Natural killer cell (primary cell): ENCODE measurements around the gene BOD1L2. TPM values are rescaled to one million over a fixed set of nuclear protein-coding genes. Genes with fewer than 3 reads are reported as not detected.

ENCODE experiments used
- ATAC-seq, 3 donors: fragments of 150-1000 bp in 2 of 3; fragments of 200-7000 bp in 1 of 3; cut with Tn5 transposase; 1 replicate in 1 of 3; 2 replicates in 2 of 3; pipeline ENCODE4 v1.10.0; 2021; ENCODE audit warnings: mild to moderate bottlenecking in 2 of 3, moderate library complexity in 2 of 3
- DNase-seq, 2 donors: peaks; one replicate each; pipeline versions ENCODE4 v3.0.0 to v3.0.0-alpha.2; 2013 to 2021; ENCODE audit warnings: mixed read lengths in 1 of 2
- H3K27ac ChIP-seq: one replicate; pipeline ENCODE4 v1.5.1; 2013; ENCODE audit warnings: mild to moderate bottlenecking, low read length
- H3K27me3 ChIP-seq: one replicate; pipeline ENCODE4 v1.6.1; 2013; ENCODE audit warnings: low read length; ENCODE audit not compliant: control insufficient read depth, insufficient read depth
- H3K36me3 ChIP-seq: one replicate; pipeline ENCODE4 v1.6.1; 2013; ENCODE audit warnings: low read length; ENCODE audit not compliant: control insufficient read depth, insufficient read depth
- H3K4me1 ChIP-seq: one replicate; pipeline ENCODE4 v1.6.1; 2013; ENCODE audit warnings: low read length; ENCODE audit not compliant: control insufficient read depth, insufficient read depth
- H3K4me3 ChIP-seq: one replicate; pipeline ENCODE4 v1.5.1; 2013; ENCODE audit warnings: low read length
- H3K9me3 ChIP-seq: one replicate; pipeline ENCODE4 v1.6.1; 2013; ENCODE audit warnings: low read length; ENCODE audit not compliant: control insufficient read depth, insufficient read depth
- H3K27ac Mint-ChIP-seq, 2 donors: one replicate each; pipeline ENCODE4 v1.8.0; 2022; ENCODE audit warnings: mild to moderate bottlenecking in 2 of 2, mixed read lengths in 2 of 2, moderate library complexity in 1 of 2
- H3K27me3 Mint-ChIP-seq, 2 donors: one replicate each; pipeline ENCODE4 v1.8.0; 2022; ENCODE audit warnings: low read depth in 2 of 2, mixed read lengths in 2 of 2
- H3K36me3 Mint-ChIP-seq: one replicate; pipeline ENCODE4 v1.8.0; 2022; ENCODE audit warnings: mixed read lengths
- H3K4me1 Mint-ChIP-seq, 2 donors: one replicate each; pipeline ENCODE4 v1.8.0; 2022; ENCODE audit warnings: mixed read lengths in 2 of 2
- H3K4me3 Mint-ChIP-seq: one replicate; pipeline ENCODE4 v1.8.0; 2022; ENCODE audit warnings: mild to moderate bottlenecking, moderate library complexity, mixed read lengths
- H3K9me3 Mint-ChIP-seq, 2 donors: one replicate each; pipeline ENCODE4 v1.8.0; 2022; ENCODE audit warnings: mixed read lengths in 2 of 2
- WGBS: methylation state at CpG from one replicate; pipeline ENCODE4 v1.1.7; 2013; ENCODE audit warnings: missing lambda C conversion rate; ENCODE audit not compliant: insufficient coverage; 5-methylcytosine and 5-hydroxymethylcytosine counted together
- intact Hi-C: fragments of 100-400 bp; cut with micrococcal nuclease; formaldehyde crosslinking; loops from one replicate; pipeline ENCODE4 v1.14.2; 2022
- total RNA-seq, 4 donors: library from RNA; stranded (reverse); fragments of 120-200 nt in 1 of 4; gene quantifications; one replicate each; pipeline versions ENCODE4 v1.2.3 to v1.2.4, GENCODE V29; 2013 to 2022
- TF ChIP-seq, protein P1 (sequence below): fragments of 200-600 bp; IDR thresholded peaks from one replicate; pipeline ENCODE4 v1.8.0; 2022; ENCODE audit warnings: antibody characterized with exemption

Gene BOD1L2
- total RNA-seq, 3 donors from 2014 or later (not counting 1 experiment from before 2014, with no cell fraction given): not detected

DNA sequence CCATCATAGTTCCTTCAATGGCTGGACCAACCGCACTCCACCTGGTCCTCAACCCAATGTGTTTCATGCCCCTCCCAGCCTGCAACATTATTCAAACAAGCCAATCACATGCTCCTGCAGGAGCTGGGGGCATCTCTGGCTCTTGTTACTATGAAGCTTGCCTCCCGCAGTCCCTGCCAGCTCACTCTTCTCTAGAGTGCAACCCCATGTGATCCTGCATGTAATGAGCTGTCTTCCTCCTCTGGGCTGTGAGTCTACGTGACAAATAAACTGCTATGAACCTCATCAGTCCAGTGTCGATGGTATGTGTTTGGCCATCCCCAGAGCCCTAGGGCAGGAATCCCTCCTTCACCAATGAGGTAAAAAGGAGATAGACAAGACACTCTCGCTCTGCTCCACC is 15.8 kb upstream of the BOD1L2 start:
- ATAC-seq (no peak), DNase-seq (no peak)
- no peaks in the 10 kb centered on the region for H3K27me3 ChIP-seq
- H3K27me3 Mint-ChIP-seq: peaks cover 8 to 15% of the 10 kb centered on the region in 2 donors
- no peaks in the 10 kb centered on the region for H3K9me3 ChIP-seq
- no peak overlapping the region for H3K4me3 ChIP-seq
- no peaks in the 10 kb centered on the region for H3K4me1 ChIP-seq
- H3K9me3 Mint-ChIP-seq: no peaks in the 10 kb centered on the region
- no peak overlapping the region for H3K27ac ChIP-seq
- TF ChIP-seq, protein P1, sequence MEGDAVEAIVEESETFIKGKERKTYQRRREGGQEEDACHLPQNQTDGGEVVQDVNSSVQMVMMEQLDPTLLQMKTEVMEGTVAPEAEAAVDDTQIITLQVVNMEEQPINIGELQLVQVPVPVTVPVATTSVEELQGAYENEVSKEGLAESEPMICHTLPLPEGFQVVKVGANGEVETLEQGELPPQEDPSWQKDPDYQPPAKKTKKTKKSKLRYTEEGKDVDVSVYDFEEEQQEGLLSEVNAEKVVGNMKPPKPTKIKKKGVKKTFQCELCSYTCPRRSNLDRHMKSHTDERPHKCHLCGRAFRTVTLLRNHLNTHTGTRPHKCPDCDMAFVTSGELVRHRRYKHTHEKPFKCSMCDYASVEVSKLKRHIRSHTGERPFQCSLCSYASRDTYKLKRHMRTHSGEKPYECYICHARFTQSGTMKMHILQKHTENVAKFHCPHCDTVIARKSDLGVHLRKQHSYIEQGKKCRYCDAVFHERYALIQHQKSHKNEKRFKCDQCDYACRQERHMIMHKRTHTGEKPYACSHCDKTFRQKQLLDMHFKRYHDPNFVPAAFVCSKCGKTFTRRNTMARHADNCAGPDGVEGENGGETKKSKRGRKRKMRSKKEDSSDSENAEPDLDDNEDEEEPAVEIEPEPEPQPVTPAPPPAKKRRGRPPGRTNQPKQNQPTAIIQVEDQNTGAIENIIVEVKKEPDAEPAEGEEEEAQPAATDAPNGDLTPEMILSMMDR: no peak
- no peaks in the 10 kb centered on the region for H3K36me3 Mint-ChIP-seq
- no peak overlapping the region for H3K4me3 Mint-ChIP-seq
- no peaks in the 10 kb centered on the region for H3K4me1 Mint-ChIP-seq
- no peaks in the 10 kb centered on the region for H3K36me3 ChIP-seq
- 91% methylated on average over 5 of the region's 5 CpGs for WGBS
- intact Hi-C loops: no loop called here
- no peak overlapping the region for H3K27ac Mint-ChIP-seq

GRCh38 chr18:57131782-57132181 is 15.1 kb upstream of the BOD1L2 start:
- Histone ChIP-seq H3K4me1 (no peaks in the 10 kb centered on the region), H3K27ac (no peak overlapping the region), H3K4me3 (no peak overlapping the region), H3K9me3 (no peaks in the 10 kb centered on the region), H3K27me3 (no peaks in the 10 kb centered on the region), H3K36me3 (no peaks in the 10 kb centered on the region)
- no peaks in the 10 kb centered on the region for H3K9me3 Mint-ChIP-seq
- no peaks in the 10 kb centered on the region for H3K4me1 Mint-ChIP-seq
- intact Hi-C loops: no loop called here
- H3K27me3 Mint-ChIP-seq: peaks cover 8 to 15% of the 10 kb centered on the region in 2 donors
- DNase-seq (no peak), ATAC-seq (no peak)
- no peak overlapping the region for H3K4me3 Mint-ChIP-seq
- no peaks in the 10 kb centered on the region for H3K36me3 Mint-ChIP-seq
- no peak overlapping the region for H3K27ac Mint-ChIP-seq
- TF ChIP-seq, protein P1: no peak

DNA sequence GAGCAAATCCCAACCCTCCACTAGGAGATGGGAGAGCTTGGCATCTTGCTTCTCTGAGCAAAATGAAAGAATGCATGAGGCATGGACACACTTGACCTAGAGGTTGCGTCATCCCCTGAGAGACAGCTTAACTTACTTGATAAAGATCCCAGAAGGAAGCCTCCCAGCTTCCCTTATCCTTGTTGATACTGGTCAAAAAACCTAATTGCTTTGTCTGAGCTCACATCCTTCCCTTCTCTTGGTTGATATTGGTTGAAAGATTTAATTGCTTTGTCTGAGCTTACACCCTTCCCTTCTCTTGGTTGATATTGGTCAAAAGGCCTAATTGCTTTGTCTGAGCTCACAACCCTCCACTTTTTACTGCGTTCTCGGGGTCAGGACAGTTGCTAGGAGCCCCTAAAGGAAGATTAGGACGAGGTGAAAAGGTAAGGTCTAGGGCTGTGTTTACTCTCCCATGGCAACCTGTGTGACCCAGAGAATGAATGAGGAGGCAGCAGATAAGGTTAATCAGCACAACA is 12.2 kb upstream of the BOD1L2 start:
- WGBS: 77% methylated on average over 4 of the region's 4 CpGs
- no peak for ATAC-seq

More for the DNA sequence above, 12.2 kb upstream of the BOD1L2 start:
- H3K4me3 ChIP-seq: no peak overlapping the region
- no peaks in the 10 kb centered on the region for H3K9me3 ChIP-seq
- no peak for DNase-seq
- Mint-ChIP-seq H3K4me1 (no peaks in the 10 kb centered on the region), H3K9me3 (no peaks in the 10 kb centered on the region), H3K27me3 (peaks cover 0 to 2% of the 10 kb centered on the region in 2 donors), H3K27ac (no peak overlapping the region), H3K4me3 (no peak overlapping the region), H3K36me3 (no peaks in the 10 kb centered on the region)
- TF ChIP-seq, protein P1: no peak
- H3K27me3 ChIP-seq: no peaks in the 10 kb centered on the region
- intact Hi-C loops: no loop called here
- no peaks in the 10 kb centered on the region for H3K4me1 ChIP-seq
- H3K36me3 ChIP-seq: no peaks in the 10 kb centered on the region
- H3K27ac ChIP-seq: no peak overlapping the region
